Left lung (tissue), 10 donors: Measurements from ENCODE around the gene ARSB. TPM values are rescaled to one million over a fixed set of nuclear protein-coding genes. Genes with fewer than 3 reads are reported as not detected.

Experiments
- ATAC-seq: fragments of 200-7000 bp; cut with Tn5 transposase; one replicate; pipeline ENCODE4 v1.9.1; 2020; ENCODE audit warnings: moderate library complexity
- DNase-seq, 4 donors: peaks; one replicate each; pipeline ENCODE4 v3.0.0-alpha.2; 2013 to 2020
- H3K27ac ChIP-seq, 2 donors: fragments of 200-600 bp; sonication (generic) in 1 of 2; one replicate each; pipeline versions ENCODE4 v1.5.0 to v1.8.0; 2020 to 2021
- H3K27me3 ChIP-seq, 2 donors: fragments of 200-600 bp; sonication (generic) in 1 of 2; one replicate each; pipeline versions ENCODE4 v1.5.0 to v1.8.0; 2020 to 2021
- H3K36me3 ChIP-seq, 2 donors: fragments of 200-600 bp; sonication (generic) in 1 of 2; one replicate each; pipeline versions ENCODE4 v1.5.0 to v1.8.0; 2020 to 2021
- H3K4me1 ChIP-seq, 2 donors: fragments of 200-600 bp; one replicate each; pipeline ENCODE4 v1.8.0; 2021
- H3K4me3 ChIP-seq, 2 donors: fragments of 200-600 bp; sonication (generic) in 1 of 2; one replicate each; pipeline versions ENCODE4 v1.5.0 to v1.8.0; 2020 to 2021; ENCODE audit warnings: mild to moderate bottlenecking in 1 of 2
- H3K9me3 ChIP-seq, 2 donors: fragments of 200-600 bp; sonication (generic) in 1 of 2; one replicate each; pipeline versions ENCODE4 v1.5.0 to v1.8.0; 2020 to 2021
- CTCF ChIP-seq, 2 donors: fragments of 200-600 bp; sonication (generic) in 1 of 2; IDR thresholded peaks; one replicate each; pipeline versions ENCODE4 v1.5.0 to v1.8.0; 2021; ENCODE audit warnings: antibody characterized with exemption in 2 of 2
- intact Hi-C, 2 donors: fragments of 100-400 bp; cut with DNase I; formaldehyde crosslinking; loops; one replicate each; pipeline versions ENCODE4 v1.11.2 to v1.14.2; 2022
- polyA plus RNA-seq, 6 donors: library from polyadenylated mRNA; unstranded; fragments of 120-200 nt; gene quantifications; one replicate each; pipeline ENCODE4 v1.2.1, GENCODE V29; 2013; ENCODE audit not compliant: insufficient read length in 6 of 6
- total RNA-seq, 2 donors: library from RNA; stranded (reverse); fragmentation: NEBNext Ultra II Directional; extraction: Animal tissue kit (Norgen Biotek cat#: 25700); gene quantifications; one replicate each; pipeline ENCODE4 v1.2.1, GENCODE V29; 2021
- donor health status: DM: no; HTN: yes; CAD: no.
- donor health status: DM: no; HTN: no; CAD: no.

ARSB gene
- total and polyA plus RNA-seq, 8 donors, result 13.2 to 26.0 (median 16.8) TPM

GRCh38 chr5:78792345-78793055 is 192.6 kb downstream of the ARSB start:
- no peak for DNase-seq
- no peaks in the 10 kb centered on the region for H3K36me3 ChIP-seq
- no peak for TF ChIP-seq CTCF (IDR thresholded peaks at IDR 0.05)
- no peak overlapping the region for H3K27ac ChIP-seq
- intact Hi-C loops, result no loop called here
- H3K27me3 ChIP-seq, result no peaks in the 10 kb centered on the region
- H3K9me3 ChIP-seq, result no peaks in the 10 kb centered on the region
- H3K4me1 ChIP-seq, result peaks cover 0 to 5% of the 10 kb centered on the region in 2 donors
- no peak overlapping the region for H3K4me3 ChIP-seq
- no peak for ATAC-seq

GRCh38 chr5:78791501-78792100 is 193.5 kb downstream of the ARSB start:
- Histone ChIP-seq H3K27ac (no peak overlapping the region), H3K4me3 (no peak overlapping the region), H3K4me1 (peaks cover 0 to 5% of the 10 kb centered on the region in 2 donors), H3K36me3 (no peaks in the 10 kb centered on the region), H3K9me3 (no peaks in the 10 kb centered on the region), H3K27me3 (no peaks in the 10 kb centered on the region)
- ATAC-seq (no peak), DNase-seq (peak in 2 of 4 donors; percentile 66 to 75)
- intact Hi-C loops, result no loop called here
- TF ChIP-seq CTCF (IDR thresholded peaks at IDR 0.05), result no peak

- no peaks in the 10 kb centered on the region for H3K36me3 ChIP-seq
- peak in 1 of 4 donors; percentile 51 for DNase-seq
- H3K4me1 ChIP-seq, result peaks cover 0 to 5% of the 10 kb centered on the region in 2 donors
- H3K27me3 ChIP-seq, result no peaks in the 10 kb centered on the region
- no peaks in the 10 kb centered on the region for H3K9me3 ChIP-seq
- ATAC-seq, result peak; percentile 61
- no peak for TF ChIP-seq CTCF (IDR thresholded peaks at IDR 0.05)
- no peak overlapping the region for H3K4me3 ChIP-seq
- intact Hi-C loops, result no loop called here
- H3K27ac ChIP-seq, result peak overlapping the region; percentile 19 to 54
Measured at GRCh38 chr5:78787783-78788182, 197.3 kb downstream of the ARSB start.

GRCh38 chr5:78785454-78785853 is 199.7 kb downstream of the ARSB start:
- H3K4me1 ChIP-seq, result peaks cover 0 to 5% of the 10 kb centered on the region in 2 donors
- no peak overlapping the region for H3K27ac ChIP-seq
- no peaks in the 10 kb centered on the region for H3K27me3 ChIP-seq
- H3K9me3 ChIP-seq, result no peaks in the 10 kb centered on the region
- DNase-seq, result no peak
- ATAC-seq, result no peak
- H3K36me3 ChIP-seq, result peaks cover 0 to 8% of the 10 kb centered on the region in 2 donors
- intact Hi-C loops, result no loop called here
- TF ChIP-seq CTCF (IDR thresholded peaks at IDR 0.05), result no peak
- H3K4me3 ChIP-seq, result no peak overlapping the region

GRCh38 chr5:78783434-78784130 is 201.5 kb downstream of the ARSB start:
- TF ChIP-seq CTCF (IDR thresholded peaks at IDR 0.05), result no peak
- Histone ChIP-seq H3K27ac (no peak overlapping the region), H3K9me3 (no peaks in the 10 kb centered on the region), H3K27me3 (no peaks in the 10 kb centered on the region), H3K4me3 (no peak overlapping the region), H3K4me1 (peaks cover 0 to 5% of the 10 kb centered on the region in 2 donors), H3K36me3 (peaks cover 0 to 19% of the 10 kb centered on the region in 2 donors)
- intact Hi-C loops, result no loop called here
- DNase-seq (no peak), ATAC-seq (no peak)
